ENCODE data around the gene KCNA10. TPM values are rescaled to one million over a fixed set of nuclear protein-coding genes. Genes with fewer than 3 reads are reported as not detected.

KCNA10 gene
- total RNA-seq, 3 donors from 2014 or later, result not detected

DNA sequence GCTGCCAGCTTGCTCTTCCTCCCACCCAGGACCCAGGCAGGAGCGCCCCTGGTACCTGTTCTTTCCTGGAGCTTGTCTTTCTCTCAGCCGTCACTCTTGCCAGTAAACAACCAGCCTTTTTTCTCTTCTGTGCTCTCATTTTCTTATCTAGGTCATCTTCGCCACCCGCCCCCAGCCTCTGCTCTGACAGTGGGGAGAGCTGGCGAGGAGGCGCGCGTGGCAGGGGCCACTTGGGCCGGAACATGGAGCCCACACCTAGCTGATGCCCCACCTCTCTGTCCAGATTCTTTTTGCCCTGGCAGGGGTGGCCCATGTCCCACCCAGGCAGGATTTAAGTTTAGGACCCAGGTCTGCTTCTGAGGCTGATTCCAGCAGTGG lies 35.7 kb downstream of the KCNA10 start:
- intact Hi-C loops (cut with DNase I; ENCODE audit: low total_unique reads), result no loop called here
- Histone ChIP-seq H3K4me3 (no peak overlapping the region), H3K4me1 (no peaks in the 10 kb centered on the region), H3K27me3 (peaks cover 0 to 20% of the 10 kb centered on the region in 2 donors), H3K27ac (no peak overlapping the region), H3K9me3 (no peaks in the 10 kb centered on the region), H3K36me3 (no peaks in the 10 kb centered on the region)
- TF ChIP-seq, protein P1, sequence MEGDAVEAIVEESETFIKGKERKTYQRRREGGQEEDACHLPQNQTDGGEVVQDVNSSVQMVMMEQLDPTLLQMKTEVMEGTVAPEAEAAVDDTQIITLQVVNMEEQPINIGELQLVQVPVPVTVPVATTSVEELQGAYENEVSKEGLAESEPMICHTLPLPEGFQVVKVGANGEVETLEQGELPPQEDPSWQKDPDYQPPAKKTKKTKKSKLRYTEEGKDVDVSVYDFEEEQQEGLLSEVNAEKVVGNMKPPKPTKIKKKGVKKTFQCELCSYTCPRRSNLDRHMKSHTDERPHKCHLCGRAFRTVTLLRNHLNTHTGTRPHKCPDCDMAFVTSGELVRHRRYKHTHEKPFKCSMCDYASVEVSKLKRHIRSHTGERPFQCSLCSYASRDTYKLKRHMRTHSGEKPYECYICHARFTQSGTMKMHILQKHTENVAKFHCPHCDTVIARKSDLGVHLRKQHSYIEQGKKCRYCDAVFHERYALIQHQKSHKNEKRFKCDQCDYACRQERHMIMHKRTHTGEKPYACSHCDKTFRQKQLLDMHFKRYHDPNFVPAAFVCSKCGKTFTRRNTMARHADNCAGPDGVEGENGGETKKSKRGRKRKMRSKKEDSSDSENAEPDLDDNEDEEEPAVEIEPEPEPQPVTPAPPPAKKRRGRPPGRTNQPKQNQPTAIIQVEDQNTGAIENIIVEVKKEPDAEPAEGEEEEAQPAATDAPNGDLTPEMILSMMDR (IDR thresholded peaks at IDR 0.05), result no peak
- no peak for TF ChIP-seq POLR2A (IDR thresholded peaks at IDR 0.05)
- no peak for TF ChIP-seq POLR2AphosphoS5 (IDR thresholded peaks at IDR 0.05)
- DNase-seq (ENCODE audit: low spot score in 2 of 2), result no peak

DNA sequence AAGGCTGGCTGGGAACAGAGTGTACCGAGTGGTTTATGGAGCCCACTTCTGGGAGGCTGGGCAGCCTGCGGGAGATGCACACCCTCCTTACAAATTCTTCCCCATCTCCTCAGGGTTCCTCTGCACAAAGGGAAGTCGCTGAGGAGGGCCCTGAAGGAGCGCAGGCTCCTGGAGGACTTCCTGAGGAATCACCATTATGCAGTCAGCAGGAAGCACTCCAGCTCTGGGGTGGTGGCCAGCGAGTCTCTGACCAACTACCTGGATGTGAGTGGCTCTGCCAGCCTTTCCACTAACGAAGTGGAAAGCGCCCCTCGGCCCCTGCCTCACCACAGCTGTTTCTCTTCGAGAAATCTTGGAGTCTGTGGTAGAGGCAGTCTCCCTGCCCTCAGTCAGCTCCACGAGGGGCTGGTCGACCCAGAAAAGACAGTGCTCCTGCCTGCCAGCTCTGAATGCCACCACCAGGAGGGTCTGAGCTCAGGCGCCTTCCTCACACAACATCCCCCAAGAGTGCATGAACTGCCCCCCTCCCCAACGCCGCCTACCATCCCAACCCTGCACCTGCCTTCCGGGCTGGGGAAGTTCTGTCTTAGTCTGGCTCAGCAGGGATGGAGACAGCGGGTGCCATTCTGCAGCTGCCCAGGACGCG lies 36.2 kb downstream of the KCNA10 start:
- TF ChIP-seq, protein P1 (IDR thresholded peaks at IDR 0.05), result no peak
- TF ChIP-seq POLR2A (IDR thresholded peaks at IDR 0.05) (no peak), POLR2AphosphoS5 (IDR thresholded peaks at IDR 0.05) (no peak)
- Histone ChIP-seq H3K36me3 (no peaks in the 10 kb centered on the region), H3K9me3 (no peaks in the 10 kb centered on the region), H3K27ac (no peak overlapping the region), H3K27me3 (peaks cover 0 to 20% of the 10 kb centered on the region in 2 donors), H3K4me1 (no peaks in the 10 kb centered on the region), H3K4me3 (no peak overlapping the region)
- DNase-seq (ENCODE audit: low spot score in 2 of 2), result no peak
- intact Hi-C loops (cut with DNase I; ENCODE audit: low total_unique reads), result no loop called here

DNA sequence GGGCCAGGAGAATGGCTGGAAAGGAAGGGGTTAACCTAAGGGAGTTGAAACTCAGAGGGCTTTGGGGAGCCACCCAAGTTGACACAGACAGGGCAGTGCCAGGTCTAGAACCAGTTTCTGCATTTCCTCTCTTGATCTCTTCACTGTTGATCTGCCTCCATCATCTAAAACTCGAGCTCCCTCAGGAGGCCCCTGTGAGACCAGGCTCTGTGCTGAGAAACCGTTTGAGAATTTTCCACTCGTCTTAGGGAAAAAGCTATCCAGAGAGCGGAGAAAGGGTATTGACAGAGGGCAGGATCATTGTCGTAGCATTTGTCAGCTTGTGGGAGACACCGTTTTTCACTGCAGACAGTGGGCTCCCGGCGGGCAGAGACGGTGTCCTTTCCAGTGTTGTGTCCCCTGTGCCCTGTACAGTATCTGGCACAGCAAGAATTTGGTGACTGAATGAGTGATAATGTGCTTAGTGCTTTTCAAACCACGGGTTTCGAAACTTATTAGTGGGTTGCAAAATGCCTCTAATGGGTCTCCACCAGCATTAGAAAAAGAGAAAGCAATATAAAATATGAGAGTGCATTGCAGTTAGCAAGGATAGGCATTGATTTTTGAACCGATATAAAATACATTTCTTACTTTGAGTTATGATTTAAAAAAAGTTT lies 36.9 kb downstream of the KCNA10 start:
- Histone ChIP-seq H3K27me3 (peaks cover 0 to 20% of the 10 kb centered on the region in 2 donors), H3K4me3 (no peak overlapping the region), H3K27ac (no peak overlapping the region), H3K36me3 (no peaks in the 10 kb centered on the region), H3K9me3 (no peaks in the 10 kb centered on the region), H3K4me1 (no peaks in the 10 kb centered on the region)
- TF ChIP-seq POLR2AphosphoS5 (IDR thresholded peaks at IDR 0.05) (no peak), POLR2A (IDR thresholded peaks at IDR 0.05) (no peak)
- TF ChIP-seq, protein P1 (IDR thresholded peaks at IDR 0.05), result no peak
- DNase-seq (ENCODE audit: low spot score in 2 of 2), result no peak
- intact Hi-C loops (cut with DNase I; ENCODE audit: low total_unique reads), result no loop called here

DNA sequence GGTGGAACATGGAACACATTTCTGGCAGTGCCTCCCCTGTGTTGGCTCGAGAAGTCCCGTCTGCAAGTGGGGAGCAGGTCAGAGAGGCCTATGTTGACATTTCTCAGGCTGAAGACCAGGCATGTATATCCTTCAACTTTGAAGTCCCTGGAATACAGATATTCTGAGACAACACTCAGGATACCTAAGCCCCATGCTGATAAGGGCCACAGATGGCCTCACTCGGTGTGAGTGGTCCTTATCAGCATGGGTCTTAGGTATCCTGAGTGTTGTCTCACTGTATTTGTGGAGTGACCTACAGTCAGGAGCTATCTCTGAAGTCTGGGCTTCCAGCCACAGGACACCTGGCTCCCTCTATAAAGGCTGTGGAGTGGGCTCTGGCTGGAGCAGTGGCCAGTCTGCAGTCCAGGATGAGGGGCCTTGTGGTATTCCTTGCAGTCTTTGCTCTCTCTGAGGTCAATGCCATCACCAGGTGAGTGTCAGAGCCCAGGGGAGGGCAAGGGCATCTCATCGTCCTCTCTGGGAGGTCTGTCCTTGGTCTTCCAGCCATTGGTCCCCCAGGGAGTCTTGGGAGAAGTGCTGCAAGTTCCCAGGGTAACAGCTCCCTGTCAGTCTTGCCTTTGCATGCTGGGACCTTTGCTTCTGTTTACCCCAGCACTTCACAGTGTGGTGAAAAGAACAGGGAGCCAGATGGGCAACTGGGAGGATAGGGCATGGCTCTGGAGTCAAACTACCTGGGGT lies 38.4 kb downstream of the KCNA10 start:
- Histone ChIP-seq H3K4me1 (no peaks in the 10 kb centered on the region), H3K27ac (no peak overlapping the region), H3K4me3 (no peak overlapping the region), H3K9me3 (no peaks in the 10 kb centered on the region), H3K27me3 (peaks cover 0 to 20% of the 10 kb centered on the region in 2 donors), H3K36me3 (no peaks in the 10 kb centered on the region)
- intact Hi-C loops (cut with DNase I; ENCODE audit: low total_unique reads), result no loop called here
- DNase-seq (ENCODE audit: low spot score in 2 of 2), result no peak
- TF ChIP-seq POLR2AphosphoS5 (IDR thresholded peaks at IDR 0.05) (no peak), POLR2A (IDR thresholded peaks at IDR 0.05) (no peak)
- TF ChIP-seq, protein P1 (IDR thresholded peaks at IDR 0.05), result no peak

DNA sequence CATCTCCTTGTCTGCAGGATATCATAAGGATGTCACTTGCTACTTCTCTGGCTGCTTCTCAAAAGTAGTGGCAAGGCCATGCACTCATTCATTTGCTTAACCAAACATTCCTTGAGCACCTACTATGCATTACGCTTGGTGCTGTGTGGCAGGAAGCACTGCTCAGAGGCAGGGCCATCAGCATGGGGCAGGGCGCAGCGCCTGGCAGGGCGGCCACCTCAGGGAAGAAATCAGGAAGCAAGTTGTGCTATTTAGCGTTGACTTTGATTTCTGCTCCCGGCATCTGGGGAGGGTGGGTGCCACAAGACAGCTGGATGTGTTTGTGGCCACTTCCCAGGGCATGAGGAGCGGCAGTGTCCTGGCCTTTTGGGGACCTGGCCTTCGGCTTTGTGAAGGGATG lies 40.1 kb downstream of the KCNA10 start:
- no peak overlapping the region for H3K4me3 ChIP-seq
- TF ChIP-seq POLR2A (IDR thresholded peaks at IDR 0.05) (no peak), POLR2AphosphoS5 (IDR thresholded peaks at IDR 0.05) (no peak)
- TF ChIP-seq, protein P1 (IDR thresholded peaks at IDR 0.05), result no peak
- no peaks in the 10 kb centered on the region for H3K9me3 ChIP-seq
- H3K27ac ChIP-seq, result no peak overlapping the region
- no peaks in the 10 kb centered on the region for H3K36me3 ChIP-seq
- H3K27me3 ChIP-seq, result peaks cover 0 to 12% of the 10 kb centered on the region in 2 donors
- intact Hi-C loops (cut with DNase I; ENCODE audit: low total_unique reads), result no loop called here
- no peak for DNase-seq (ENCODE audit: low spot score in 2 of 2)
- no peaks in the 10 kb centered on the region for H3K4me1 ChIP-seq
